Fibroblast of skin of back (primary cell): ENCODE data around the gene C4BPA.
A peak's percentile ranks its signal among the peaks of the same experiment; 100 is the strongest.

Experiments
- DNase-seq: peaks from one replicate; pipeline ENCODE4 v3.0.0-alpha.2; 2013

The C4BPA gene

GRCh38 chr1:207077470-207078377 is 26.3 kb upstream of the C4BPA start:
- peak; percentile 71 for DNase-seq

- DNase-seq: no peak
Observed at GRCh38 chr1:207078578-207079132, 25.4 kb upstream of the C4BPA start.

GRCh38 chr1:207079706-207080241 is 24.3 kb upstream of the C4BPA start:
- DNase-seq: no peak

- no peak for DNase-seq
Observed at GRCh38 chr1:207081088-207081487, 22.9 kb upstream of the C4BPA start.

GRCh38 chr1:207081806-207082205 is 22.2 kb upstream of the C4BPA start:
- no peak for DNase-seq

- peak; percentile 19 for DNase-seq
Observed at GRCh38 chr1:207084232-207084631, 19.8 kb upstream of the C4BPA start.

- DNase-seq: peak; percentile 72
Observed at GRCh38 chr1:207084701-207085180, 19.3 kb upstream of the C4BPA start.

- no peak for DNase-seq
Observed at GRCh38 chr1:207085887-207086286, 18.1 kb upstream of the C4BPA start.

- DNase-seq: peak; percentile 38
Observed at GRCh38 chr1:207088161-207088560, 15.9 kb upstream of the C4BPA start.

GRCh38 chr1:207088701-207089626 is 15.1 kb upstream of the C4BPA start, which contains the start of gene C4BPB:
TSS of gene C4BPB (plus strand) at chr1:207088860. CDS start at chr1:207089532, 672 bp downstream.
- DNase-seq: peak; percentile 29

GRCh38 chr1:207089627-207090355 is 14.2 kb upstream of the C4BPA start:
- DNase-seq: no peak

- no peak for DNase-seq
Observed at GRCh38 chr1:207091200-207091908, 12.7 kb upstream of the C4BPA start.

- DNase-seq: no peak
Observed at GRCh38 chr1:207093944-207094343, 10.1 kb upstream of the C4BPA start.

- no peak for DNase-seq
Observed at GRCh38 chr1:207097871-207098324, 6.1 kb upstream of the C4BPA start.

- DNase-seq: no peak
Observed at GRCh38 chr1:207101720-207102119, 2.3 kb upstream of the C4BPA start.

GRCh38 chr1:207102146-207102545 is 1.9 kb upstream of the C4BPA start:
- no peak for DNase-seq

- no peak for DNase-seq
Observed at GRCh38 chr1:207102659-207103058, 1.4 kb upstream of the C4BPA start.

GRCh38 chr1:207109004-207109403 is 5.0 kb downstream of the C4BPA start:
- DNase-seq: no peak

- DNase-seq: no peak
Observed at GRCh38 chr1:207112616-207113296, 8.7 kb downstream of the C4BPA start.

- DNase-seq: no peak
Observed at GRCh38 chr1:207115269-207115668, 11.2 kb downstream of the C4BPA start.
